Dedifferentiated amniotic fluid mesenchymal stem cell (primary cell): ENCODE data around the gene KDM8.
A peak's percentile ranks its signal among the peaks of the same experiment; 100 is the strongest.

Experiments used
- DNase-seq: peaks from one replicate; pipeline ENCODE4 v3.0.0-alpha.2; 2016; ENCODE audit errors: extremely low spot score

Gene KDM8

GRCh38 chr16:27215660-27216059 is 12.3 kb downstream of the KDM8 start:
- no peak for DNase-seq

GRCh38 chr16:27216297-27216885 is 13.1 kb downstream of the KDM8 start:
- no peak for DNase-seq

GRCh38 chr16:27217256-27217655 is 13.9 kb downstream of the KDM8 start:
- DNase-seq, result peak; percentile 65

- no peak for DNase-seq
Observed at GRCh38 chr16:27218756-27219155, 15.4 kb downstream of the KDM8 start.

GRCh38 chr16:27219161-27219560 is 15.8 kb downstream of the KDM8 start:
- DNase-seq, result no peak

GRCh38 chr16:27220120-27220519 is 16.8 kb downstream of the KDM8 start:
- DNase-seq, result no peak

GRCh38 chr16:27220527-27220926 is 17.2 kb downstream of the KDM8 start:
- DNase-seq, result no peak

- DNase-seq, result no peak
Observed at GRCh38 chr16:27220991-27221390, 17.7 kb downstream of the KDM8 start.

GRCh38 chr16:27221576-27222248 is 18.4 kb downstream of the KDM8 start:
- no peak for DNase-seq

- DNase-seq, result no peak
Observed at GRCh38 chr16:27222249-27223225, 19.2 kb downstream of the KDM8 start.

GRCh38 chr16:27223226-27223610 is 19.9 kb downstream of the KDM8 start:
- no peak for DNase-seq

- no peak for DNase-seq
Observed at GRCh38 chr16:27223701-27224100, 20.4 kb downstream of the KDM8 start.

- DNase-seq, result no peak
Observed at GRCh38 chr16:27224271-27224737, 21.0 kb downstream of the KDM8 start.

- DNase-seq, result no peak
Observed at GRCh38 chr16:27224741-27225300, 21.5 kb downstream of the KDM8 start.

GRCh38 chr16:27225536-27226360 is 22.4 kb downstream of the KDM8 start:
- no peak for DNase-seq

GRCh38 chr16:27226476-27226875 is 23.1 kb downstream of the KDM8 start:
- DNase-seq, result no peak

- no peak for DNase-seq
Observed at GRCh38 chr16:27226976-27227705, 23.8 kb downstream of the KDM8 start.

GRCh38 chr16:27228045-27228444 is 24.7 kb downstream of the KDM8 start:
- no peak for DNase-seq

- no peak for DNase-seq
Observed at GRCh38 chr16:27228621-27229501, 25.5 kb downstream of the KDM8 start.
